Right lobe of liver (tissue), 4 donors: Measurements from ENCODE around the gene HSPG2.

Experiments used
- CTCF ChIP-seq, 4 donors: fragments of 200-600 bp in 3 of 4; fragments of 450-650 bp in 1 of 4; IDR thresholded peaks; one replicate each; pipeline versions ENCODE4 v1.5.1 to v1.8.0; 2016 to 2022; ENCODE audit warnings: antibody characterized with exemption in 4 of 4, mild to moderate bottlenecking in 2 of 4
- POLR2A ChIP-seq: fragments of 450-650 bp; IDR thresholded peaks from one replicate; pipeline ENCODE4 v1.6.1; 2017; ENCODE audit warnings: antibody characterized with exemption, mild to moderate bottlenecking
- donor health status: DM: no; HTN: no; CAD: no.
- donor health status: DM: no; HTN: no; CAD: no.
- donor health status: DM: no; HTN: yes; CAD: no.

- no peak for TF ChIP-seq POLR2A
- no peak for TF ChIP-seq CTCF (IDR thresholded peaks at IDR 0.05)
These were observed 34.8 kb downstream of the HSPG2 start for GRCh38 chr1:21902026-21903012.
